Measurements from ENCODE around the gene FGF9. TPM values are rescaled to one million over a fixed set of nuclear protein-coding genes. Genes with fewer than 3 reads are reported as not detected.

The FGF9 gene
- total RNA-seq, 1 experiment from 2014 or later, result 0.26 TPM

- H3K9me3 Mint-ChIP-seq, result peaks cover 13% of the 10 kb centered on the region
- H3K36me3 Mint-ChIP-seq, result peaks cover 10% of the 10 kb centered on the region
- no peaks in the 10 kb centered on the region for H3K4me1 Mint-ChIP-seq
- ChIA-PET CTCF (interaction anchor here (0.9 kb wide), 1 partner anchor 33 kb away, joined by 3 read pairs; no protein-coding TSS in a partner anchor), POLR2A (no interaction called here)
- H3K4me3 Mint-ChIP-seq, result no peak overlapping the region
- ATAC-seq (no peak), DNase-seq (ENCODE audit: low spot score) (no peak)
- TF ChIP-seq NR2C2 (CRISPR knock-in tag; IDR thresholded peaks at IDR 0.05) (no peak), ZMAT4 (CRISPR knock-in tag; IDR thresholded peaks at IDR 0.05) (no peak), MYBL2 (CRISPR knock-in tag; IDR thresholded peaks at IDR 0.05) (no peak), TP53 (CRISPR knock-in tag; IDR thresholded peaks at IDR 0.05) (no peak), ZNF423 (CRISPR knock-in tag; IDR thresholded peaks at IDR 0.05) (no peak), IRF1 (CRISPR knock-in tag; IDR thresholded peaks at IDR 0.05) (no peak), TCF7 (CRISPR knock-in tag; IDR thresholded peaks at IDR 0.05; ENCODE audit: low read depth) (no peak), E2F4 (CRISPR knock-in tag; IDR thresholded peaks at IDR 0.05; ENCODE audit: borderline replicate concordance, low read depth) (no peak), ZBTB21 (CRISPR knock-in tag; IDR thresholded peaks at IDR 0.05; ENCODE audit: borderline replicate concordance) (no peak), USF2 (CRISPR knock-in tag; IDR thresholded peaks at IDR 0.05) (no peak), ZNF671 (CRISPR knock-in tag; IDR thresholded peaks at IDR 0.05) (no peak), JUN (CRISPR knock-in tag; IDR thresholded peaks at IDR 0.05) (no peak), FOXK1 (CRISPR knock-in tag; IDR thresholded peaks at IDR 0.05) (no peak), NFATC4 (CRISPR knock-in tag; IDR thresholded peaks at IDR 0.05) (no peak)
- TF ChIP-seq, protein P1, sequence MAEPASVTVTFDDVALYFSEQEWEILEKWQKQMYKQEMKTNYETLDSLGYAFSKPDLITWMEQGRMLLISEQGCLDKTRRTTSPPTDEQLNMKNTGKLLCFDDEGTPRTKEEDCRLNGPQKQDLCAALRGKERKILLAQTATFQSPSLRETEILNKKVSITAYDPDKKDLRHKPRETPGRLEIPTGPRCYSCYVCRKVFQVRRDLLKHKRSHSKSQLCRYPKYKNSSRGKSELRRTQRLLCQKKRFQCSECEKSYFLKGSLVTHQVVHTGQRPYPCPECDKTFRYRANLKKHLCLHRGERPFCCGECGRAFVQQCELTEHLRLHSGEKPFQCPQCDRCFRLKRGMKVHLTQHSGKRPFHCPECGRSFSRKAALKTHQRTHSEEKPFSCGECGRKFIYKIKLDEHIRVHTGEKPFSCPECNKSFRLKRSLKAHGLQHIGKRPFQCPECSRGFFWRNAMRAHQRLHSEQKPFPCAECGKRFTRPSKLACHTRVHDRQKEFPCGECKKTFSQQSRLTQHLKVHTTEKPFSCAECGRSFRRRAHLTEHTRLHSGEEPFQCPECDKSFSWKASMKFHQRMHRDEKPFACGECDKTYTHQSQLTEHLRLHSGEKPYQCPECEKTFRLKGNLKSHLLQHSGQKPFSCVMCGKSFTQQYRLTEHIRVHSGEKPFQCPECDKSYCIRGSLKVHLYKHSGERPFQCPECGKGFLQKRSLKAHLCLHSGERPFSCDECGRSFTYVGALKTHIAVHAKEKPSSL (CRISPR knock-in tag; conservative IDR thresholded peaks at IDR 0.05), result no peak
- TF ChIP-seq, protein P2, sequence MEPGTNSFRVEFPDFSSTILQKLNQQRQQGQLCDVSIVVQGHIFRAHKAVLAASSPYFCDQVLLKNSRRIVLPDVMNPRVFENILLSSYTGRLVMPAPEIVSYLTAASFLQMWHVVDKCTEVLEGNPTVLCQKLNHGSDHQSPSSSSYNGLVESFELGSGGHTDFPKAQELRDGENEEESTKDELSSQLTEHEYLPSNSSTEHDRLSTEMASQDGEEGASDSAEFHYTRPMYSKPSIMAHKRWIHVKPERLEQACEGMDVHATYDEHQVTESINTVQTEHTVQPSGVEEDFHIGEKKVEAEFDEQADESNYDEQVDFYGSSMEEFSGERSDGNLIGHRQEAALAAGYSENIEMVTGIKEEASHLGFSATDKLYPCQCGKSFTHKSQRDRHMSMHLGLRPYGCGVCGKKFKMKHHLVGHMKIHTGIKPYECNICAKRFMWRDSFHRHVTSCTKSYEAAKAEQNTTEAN (CRISPR knock-in tag; IDR thresholded peaks at IDR 0.05), result no peak
- TF ChIP-seq, protein P3, sequence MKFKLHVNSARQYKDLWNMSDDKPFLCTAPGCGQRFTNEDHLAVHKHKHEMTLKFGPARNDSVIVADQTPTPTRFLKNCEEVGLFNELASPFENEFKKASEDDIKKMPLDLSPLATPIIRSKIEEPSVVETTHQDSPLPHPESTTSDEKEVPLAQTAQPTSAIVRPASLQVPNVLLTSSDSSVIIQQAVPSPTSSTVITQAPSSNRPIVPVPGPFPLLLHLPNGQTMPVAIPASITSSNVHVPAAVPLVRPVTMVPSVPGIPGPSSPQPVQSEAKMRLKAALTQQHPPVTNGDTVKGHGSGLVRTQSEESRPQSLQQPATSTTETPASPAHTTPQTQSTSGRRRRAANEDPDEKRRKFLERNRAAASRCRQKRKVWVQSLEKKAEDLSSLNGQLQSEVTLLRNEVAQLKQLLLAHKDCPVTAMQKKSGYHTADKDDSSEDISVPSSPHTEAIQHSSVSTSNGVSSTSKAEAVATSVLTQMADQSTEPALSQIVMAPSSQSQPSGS (CRISPR knock-in tag; IDR thresholded peaks at IDR 0.05; ENCODE audit: borderline replicate concordance, low read depth), result no peak
- TF ChIP-seq, protein P4, sequence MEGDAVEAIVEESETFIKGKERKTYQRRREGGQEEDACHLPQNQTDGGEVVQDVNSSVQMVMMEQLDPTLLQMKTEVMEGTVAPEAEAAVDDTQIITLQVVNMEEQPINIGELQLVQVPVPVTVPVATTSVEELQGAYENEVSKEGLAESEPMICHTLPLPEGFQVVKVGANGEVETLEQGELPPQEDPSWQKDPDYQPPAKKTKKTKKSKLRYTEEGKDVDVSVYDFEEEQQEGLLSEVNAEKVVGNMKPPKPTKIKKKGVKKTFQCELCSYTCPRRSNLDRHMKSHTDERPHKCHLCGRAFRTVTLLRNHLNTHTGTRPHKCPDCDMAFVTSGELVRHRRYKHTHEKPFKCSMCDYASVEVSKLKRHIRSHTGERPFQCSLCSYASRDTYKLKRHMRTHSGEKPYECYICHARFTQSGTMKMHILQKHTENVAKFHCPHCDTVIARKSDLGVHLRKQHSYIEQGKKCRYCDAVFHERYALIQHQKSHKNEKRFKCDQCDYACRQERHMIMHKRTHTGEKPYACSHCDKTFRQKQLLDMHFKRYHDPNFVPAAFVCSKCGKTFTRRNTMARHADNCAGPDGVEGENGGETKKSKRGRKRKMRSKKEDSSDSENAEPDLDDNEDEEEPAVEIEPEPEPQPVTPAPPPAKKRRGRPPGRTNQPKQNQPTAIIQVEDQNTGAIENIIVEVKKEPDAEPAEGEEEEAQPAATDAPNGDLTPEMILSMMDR (IDR thresholded peaks at IDR 0.05), result no peak
- TF ChIP-seq, protein P5, sequence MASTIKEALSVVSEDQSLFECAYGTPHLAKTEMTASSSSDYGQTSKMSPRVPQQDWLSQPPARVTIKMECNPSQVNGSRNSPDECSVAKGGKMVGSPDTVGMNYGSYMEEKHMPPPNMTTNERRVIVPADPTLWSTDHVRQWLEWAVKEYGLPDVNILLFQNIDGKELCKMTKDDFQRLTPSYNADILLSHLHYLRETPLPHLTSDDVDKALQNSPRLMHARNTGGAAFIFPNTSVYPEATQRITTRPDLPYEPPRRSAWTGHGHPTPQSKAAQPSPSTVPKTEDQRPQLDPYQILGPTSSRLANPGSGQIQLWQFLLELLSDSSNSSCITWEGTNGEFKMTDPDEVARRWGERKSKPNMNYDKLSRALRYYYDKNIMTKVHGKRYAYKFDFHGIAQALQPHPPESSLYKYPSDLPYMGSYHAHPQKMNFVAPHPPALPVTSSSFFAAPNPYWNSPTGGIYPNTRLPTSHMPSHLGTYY (CRISPR knock-in tag; IDR thresholded peaks at IDR 0.05), result no peak
- TF ChIP-seq, protein P6, sequence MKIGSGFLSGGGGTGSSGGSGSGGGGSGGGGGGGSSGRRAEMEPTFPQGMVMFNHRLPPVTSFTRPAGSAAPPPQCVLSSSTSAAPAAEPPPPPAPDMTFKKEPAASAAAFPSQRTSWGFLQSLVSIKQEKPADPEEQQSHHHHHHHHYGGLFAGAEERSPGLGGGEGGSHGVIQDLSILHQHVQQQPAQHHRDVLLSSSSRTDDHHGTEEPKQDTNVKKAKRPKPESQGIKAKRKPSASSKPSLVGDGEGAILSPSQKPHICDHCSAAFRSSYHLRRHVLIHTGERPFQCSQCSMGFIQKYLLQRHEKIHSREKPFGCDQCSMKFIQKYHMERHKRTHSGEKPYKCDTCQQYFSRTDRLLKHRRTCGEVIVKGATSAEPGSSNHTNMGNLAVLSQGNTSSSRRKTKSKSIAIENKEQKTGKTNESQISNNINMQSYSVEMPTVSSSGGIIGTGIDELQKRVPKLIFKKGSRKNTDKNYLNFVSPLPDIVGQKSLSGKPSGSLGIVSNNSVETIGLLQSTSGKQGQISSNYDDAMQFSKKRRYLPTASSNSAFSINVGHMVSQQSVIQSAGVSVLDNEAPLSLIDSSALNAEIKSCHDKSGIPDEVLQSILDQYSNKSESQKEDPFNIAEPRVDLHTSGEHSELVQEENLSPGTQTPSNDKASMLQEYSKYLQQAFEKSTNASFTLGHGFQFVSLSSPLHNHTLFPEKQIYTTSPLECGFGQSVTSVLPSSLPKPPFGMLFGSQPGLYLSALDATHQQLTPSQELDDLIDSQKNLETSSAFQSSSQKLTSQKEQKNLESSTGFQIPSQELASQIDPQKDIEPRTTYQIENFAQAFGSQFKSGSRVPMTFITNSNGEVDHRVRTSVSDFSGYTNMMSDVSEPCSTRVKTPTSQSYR (CRISPR knock-in tag; IDR thresholded peaks at IDR 0.05), result no peak
- H3K27me3 Mint-ChIP-seq (ENCODE audit: low read depth), result no peaks in the 10 kb centered on the region
- H3K27ac Mint-ChIP-seq, result no peak overlapping the region
Measured at GRCh38 chr13:21709697-21710096, 38.8 kb downstream of the FGF9 start.
